Stimulated activated CD4-positive, alpha-beta T cell treated with anti-CD3 and anti-CD28 coated beads, Interleukin-12 subunit alpha, Interleukin-12 subunit beta, amount 100 ng/mL, for 4 hours (primary cell): ENCODE data around the gene CPT1C.
A peak's percentile ranks its signal among the peaks of the same experiment; 100 is the strongest.

Experiments
- DNase-seq: peaks from one replicate; pipeline ENCODE4 v3.0.0-alpha.2; 2020

The CPT1C gene

GRCh38 chr19:49684251-49684982, 6.5 kb upstream of the CPT1C start:
- no peak for DNase-seq

- DNase-seq, result no peak
These were observed 5.8 kb upstream of the CPT1C start for GRCh38 chr19:49684983-49685553.

- no peak for DNase-seq
These were observed 5.0 kb upstream of the CPT1C start for GRCh38 chr19:49685845-49686332.

- DNase-seq, result no peak
These were observed 4.3 kb upstream of the CPT1C start for GRCh38 chr19:49686503-49687088.

- no peak for DNase-seq
These were observed 3.8 kb upstream of the CPT1C start for GRCh38 chr19:49687150-49687549.

GRCh38 chr19:49687566-49688316, 3.2 kb upstream of the CPT1C start:
- no peak for DNase-seq

- DNase-seq, result no peak
These were observed 2.3 kb upstream of the CPT1C start for GRCh38 chr19:49688531-49689132.

- DNase-seq, result peak; percentile 49
These were observed 1.5 kb upstream of the CPT1C start, which contains the start of gene ADM5 for GRCh38 chr19:49689133-49690078. TSS of gene ADM5 (plus strand) at chr19:49689594. CDS start at chr19:49689838, 244 bp downstream.

GRCh38 chr19:49690079-49690655, 749 bp upstream of the CPT1C start:
- DNase-seq, result no peak

- no peak for DNase-seq
These were observed 579 bp downstream of the CPT1C start for GRCh38 chr19:49691243-49692146.

GRCh38 chr19:49692147-49692506, 1.2 kb downstream of the CPT1C start:
- DNase-seq, result no peak

- no peak for DNase-seq
These were observed 5.2 kb downstream of the CPT1C start for GRCh38 chr19:49696115-49696514.

GRCh38 chr19:49696865-49697264, 5.9 kb downstream of the CPT1C start:
- DNase-seq, result no peak

- DNase-seq, result no peak
These were observed 8.4 kb downstream of the CPT1C start for GRCh38 chr19:49699364-49699763.

- DNase-seq, result no peak
These were observed 9.6 kb downstream of the CPT1C start for GRCh38 chr19:49700563-49700962.

GRCh38 chr19:49701271-49701786, 10.4 kb downstream of the CPT1C start:
- no peak for DNase-seq

- DNase-seq, result no peak
These were observed 14.1 kb downstream of the CPT1C start for GRCh38 chr19:49704888-49705642.

- no peak for DNase-seq
These were observed 15.0 kb downstream of the CPT1C start for GRCh38 chr19:49705919-49706318.

- DNase-seq, result no peak
These were observed 19.5 kb downstream of the CPT1C start for GRCh38 chr19:49710372-49710951.
